GM11168 (cell line): ENCODE measurements around the gene C4orf50.
"Not testable (repeated sequence)": the region's sequence is repeated elsewhere in the genome, so short reads cannot be mapped to it uniquely, and the experiment has no call there.

Experiments used
- in situ Hi-C: fragments of 300-500 bp; cut with MboI; formaldehyde crosslinking; loops from one replicate; pipeline ENCODE4 v1.12.0; 2022; ENCODE audit warnings: low sequenced_read_pairs; ENCODE audit not compliant: unreplicated experiment

The C4orf50 gene

GRCh38 chr4:5995901-5996623 is 22.2 kb downstream of the C4orf50 start:
- in situ Hi-C loops, result no loop called here

- in situ Hi-C loops, result no loop called here
These were observed 24.1 kb downstream of the C4orf50 start for GRCh38 chr4:5993876-5994811.

- in situ Hi-C loops, result not testable (repeated sequence)
These were observed 24.9 kb downstream of the C4orf50 start for GRCh38 chr4:5993346-5993745.

GRCh38 chr4:5992828-5993321 is 25.4 kb downstream of the C4orf50 start:
- in situ Hi-C loops, result no loop called here

- in situ Hi-C loops, result no loop called here
These were observed 25.9 kb downstream of the C4orf50 start for GRCh38 chr4:5992171-5992827.

- in situ Hi-C loops, result no loop called here
These were observed 26.8 kb downstream of the C4orf50 start for GRCh38 chr4:5991405-5991804.

- in situ Hi-C loops, result no loop called here
These were observed 27.6 kb downstream of the C4orf50 start for GRCh38 chr4:5990446-5991160.

- in situ Hi-C loops, result no loop called here
These were observed 28.7 kb downstream of the C4orf50 start for GRCh38 chr4:5989236-5990225.

- in situ Hi-C loops, result no loop called here
These were observed 30.0 kb downstream of the C4orf50 start for GRCh38 chr4:5988086-5988845.

- in situ Hi-C loops, result no loop called here
These were observed 33.4 kb downstream of the C4orf50 start for GRCh38 chr4:5984843-5985242.

- in situ Hi-C loops, result no loop called here
These were observed 35.9 kb downstream of the C4orf50 start for GRCh38 chr4:5982156-5982973.

GRCh38 chr4:5980436-5981155 is 37.6 kb downstream of the C4orf50 start:
- in situ Hi-C loops, result no loop called here

GRCh38 chr4:5979981-5980380 is 38.2 kb downstream of the C4orf50 start:
- in situ Hi-C loops, result no loop called here

- in situ Hi-C loops, result no loop called here
These were observed 41.3 kb downstream of the C4orf50 start for GRCh38 chr4:5976921-5977320.

- in situ Hi-C loops, result no loop called here
These were observed 41.8 kb downstream of the C4orf50 start for GRCh38 chr4:5976431-5976830.

GRCh38 chr4:5974321-5974720 is 43.9 kb downstream of the C4orf50 start:
- in situ Hi-C loops, result no loop called here
